DND-41 (cell line): ENCODE measurements around the gene NPM1.

ENCODE experiments used
- CTCF ChIP-seq: IDR thresholded peaks from 2 replicates; pipeline ENCODE4 v1.5.1; 2012; ENCODE audit warnings: borderline replicate concordance, low read length, moderate library complexity, mild to moderate bottlenecking; ENCODE audit not compliant: poor library complexity, severe bottlenecking; ENCODE audit errors: extremely low read depth
- EZH2 ChIP-seq: IDR thresholded peaks from 3 replicates; pipeline ENCODE4 v1.6.1; 2012; ENCODE audit warnings: borderline replicate concordance, low read depth, mild to moderate bottlenecking, moderate library complexity, low read length, inconsistent platforms; ENCODE audit not compliant: severe bottlenecking

GRCh38 chr5:171421331-171422262, 33.9 kb downstream of the NPM1 start:
- TF ChIP-seq CTCF (no peak), EZH2 (no peak)
